GM23338 (cell line): ENCODE results near the gene TMEFF1. TPM values are rescaled to one million over a fixed set of nuclear protein-coding genes. Genes with fewer than 3 reads are reported as not detected.

Experiments used
- ATAC-seq: fragments of 200-7000 bp; cut with Tn5 transposase; 3 replicates; pipeline ENCODE4 v1.9.1; 2020
- DNase-seq: peaks from one replicate; pipeline ENCODE4 v3.0.0-alpha.2; 2015; ENCODE audit warnings: low spot score
- H2AFZ ChIP-seq: fragments of 200-600 bp; sonication (generic); 2 replicates; pipeline ENCODE4 v1.8.0; 2016; ENCODE audit warnings: antibody characterized with exemption, mild to moderate bottlenecking, moderate library complexity
- H3F3A ChIP-seq: fragments of 200-600 bp; sonication (generic); replicated peaks from 2 replicates; pipeline ENCODE4 v1.8.0; 2017; ENCODE audit warnings: antibody characterized with exemption, mixed run types, low read depth
- H3K27ac ChIP-seq: fragments of 200-600 bp; sonication (generic); 2 replicates; pipeline ENCODE4 v1.6.1; 2016; ENCODE audit warnings: low read depth
- H3K27me3 ChIP-seq: fragments of 200-600 bp; sonication (generic); 2 replicates; pipeline ENCODE4 v1.8.0; 2016; ENCODE audit warnings: mild to moderate bottlenecking, mixed run types, moderate library complexity; ENCODE audit not compliant: insufficient read depth
- H3K36me3 ChIP-seq: fragments of 200-600 bp; sonication (generic); 2 replicates; pipeline ENCODE4 v1.8.0; 2016; ENCODE audit warnings: mild to moderate bottlenecking; ENCODE audit not compliant: insufficient read depth
- H3K4me1 ChIP-seq: fragments of 200-600 bp; sonication (generic); 2 replicates; pipeline ENCODE4 v1.8.0; 2016; ENCODE audit warnings: mild to moderate bottlenecking, moderate library complexity; ENCODE audit not compliant: insufficient read depth
- H3K4me2 ChIP-seq: fragments of 200-600 bp; sonication (generic); 2 replicates; pipeline ENCODE4 v1.7.1; 2017; ENCODE audit warnings: mixed run types
- H3K4me3 ChIP-seq: fragments of 200-600 bp; sonication (generic); 2 replicates; pipeline ENCODE4 v1.6.1; 2016; ENCODE audit warnings: mixed run types
- H3K79me2 ChIP-seq: fragments of 200-600 bp; sonication (generic); replicated peaks from 2 replicates; pipeline ENCODE4 v1.8.0; 2017; ENCODE audit warnings: mild to moderate bottlenecking; ENCODE audit not compliant: insufficient read depth
- H3K9me2 ChIP-seq: fragments of 200-600 bp; sonication (generic); 2 replicates; pipeline ENCODE4 v1.8.0; 2017; ENCODE audit not compliant: insufficient read depth
- H4K20me1 ChIP-seq: fragments of 200-600 bp; sonication (generic); replicated peaks from 2 replicates; pipeline ENCODE4 v1.8.0; 2017; ENCODE audit warnings: mild to moderate bottlenecking; ENCODE audit not compliant: insufficient read depth
- H3K27ac Mint-ChIP-seq: 2 replicates; pipeline ENCODE4 v1.8.0; 2020; ENCODE audit warnings: inconsistent platforms, mild to moderate bottlenecking, moderate library complexity, mixed read lengths
- H3K27me3 Mint-ChIP-seq: 3 replicates; pipeline ENCODE4 v1.8.0; 2022; ENCODE audit warnings: low read depth, mild to moderate bottlenecking, moderate library complexity, mixed read lengths, inconsistent platforms; ENCODE audit not compliant: insufficient read depth, poor library complexity
- H3K36me3 Mint-ChIP-seq: 3 replicates; pipeline ENCODE4 v1.8.0; 2021; ENCODE audit warnings: low read depth, mild to moderate bottlenecking, inconsistent platforms, moderate library complexity, mixed read lengths
- H3K4me1 Mint-ChIP-seq: 3 replicates; pipeline ENCODE4 v1.8.0; 2020; ENCODE audit warnings: mild to moderate bottlenecking, inconsistent platforms, mixed read lengths
- H3K4me3 Mint-ChIP-seq: 3 replicates; pipeline ENCODE4 v1.8.0; 2021; ENCODE audit warnings: moderate library complexity, mild to moderate bottlenecking, inconsistent platforms, mixed read lengths
- H3K9me3 Mint-ChIP-seq: 3 replicates; pipeline ENCODE4 v1.8.0; 2020; ENCODE audit warnings: moderate library complexity, mild to moderate bottlenecking, inconsistent platforms, mixed read lengths
- CREB1 ChIP-seq: fragments of 250-450 bp; sonication (Bioruptor Pico); IDR thresholded peaks from 2 replicates; pipeline ENCODE4 v1.5.0; 2020; ENCODE audit warnings: low read depth, mild to moderate bottlenecking, moderate library complexity
- CTCF ChIP-seq, 2 experiments: fragments of 200-600 bp in 1 of 2; sonication (generic) in 1 of 2; conservative IDR thresholded peaks; 2 replicates each; pipeline versions ENCODE4 v1.5.1 to v1.6.1; 2016 to 2017; ENCODE audit warnings: antibody characterized with exemption in 2 of 2, low read depth in 2 of 2, mild to moderate bottlenecking in 2 of 2, moderate library complexity in 1 of 2
- ETS1 ChIP-seq: IDR thresholded peaks from 2 replicates; pipeline ENCODE4 v1.6.1; 2016; ENCODE audit warnings: antibody characterized with exemption
- EZH2 ChIP-seq: fragments of 200-600 bp; sonication (generic); IDR thresholded peaks from one replicate; pipeline ENCODE4 v1.8.0; 2017; ENCODE audit warnings: antibody characterized with exemption, mild to moderate bottlenecking, low read depth; ENCODE audit not compliant: unreplicated experiment
- EZH2phosphoT487 ChIP-seq: fragments of 200-600 bp; sonication (generic); IDR thresholded peaks from one replicate; pipeline ENCODE4 v1.8.1; 2018; ENCODE audit warnings: antibody characterized with exemption; ENCODE audit not compliant: unreplicated experiment
- JUNB ChIP-seq: IDR thresholded peaks from one replicate; pipeline ENCODE4 v1.6.1; 2016; ENCODE audit warnings: antibody characterized with exemption; ENCODE audit not compliant: unreplicated experiment
- NANOG ChIP-seq: IDR thresholded peaks from 2 replicates; pipeline ENCODE4 v1.6.1; 2016; ENCODE audit warnings: antibody characterized with exemption, borderline replicate concordance
- POLR2AphosphoS5 ChIP-seq: IDR thresholded peaks from 2 replicates; pipeline ENCODE4 v1.6.1; 2016; ENCODE audit warnings: antibody characterized with exemption, low read depth
- REST ChIP-seq: IDR thresholded peaks from one replicate; pipeline ENCODE4 v1.6.1; 2018; ENCODE audit warnings: antibody characterized with exemption; ENCODE audit not compliant: unreplicated experiment
- STAT1 ChIP-seq: IDR thresholded peaks from one replicate; pipeline ENCODE4 v1.6.1; 2016; ENCODE audit warnings: antibody characterized with exemption; ENCODE audit not compliant: unreplicated experiment
- ZNF114 ChIP-seq: fragments of 250-450 bp; sonication (Bioruptor Pico); IDR thresholded peaks from 2 replicates; pipeline ENCODE4 v1.5.0; 2020; ENCODE audit warnings: mild to moderate bottlenecking, moderate library complexity
- ZNF331 ChIP-seq: fragments of 250-450 bp; sonication (Bioruptor Pico); IDR thresholded peaks from 2 replicates; pipeline ENCODE4 v1.5.0; 2020; ENCODE audit warnings: low read depth, mild to moderate bottlenecking, moderate library complexity
- ZNF462 ChIP-seq: fragments of 250-450 bp; sonication (Bioruptor Pico); IDR thresholded peaks from 2 replicates; pipeline ENCODE4 v1.5.0; 2020; ENCODE audit warnings: mild to moderate bottlenecking, moderate library complexity
- polyA plus RNA-seq: library from polyadenylated mRNA; unstranded; fragments of >200 nt; fragmentation: Nextera tagmentation; extraction: Ambion mirVana; gene quantifications from 2 replicates; pipeline ENCODE4 v1.2.1, GENCODE V29; 2016
- total RNA-seq: library from RNA; depleted of rRNA; stranded (reverse); fragments of >200 nt; shearing (Covaris generic); gene quantifications from 2 replicates; pipeline ENCODE4 v1.2.3, GENCODE V29; 2014

The TMEFF1 gene
- total and polyA plus RNA-seq, 2 experiments from 2014 or later, result 6.6 to 85.2 TPM

- Histone ChIP-seq H3K4me2 (no peak overlapping the region), H3K27ac (no peak overlapping the region), H3K4me3 (no peak overlapping the region), H2AFZ (no peak overlapping the region), H3K79me2 (no peaks in the 10 kb centered on the region), H3F3A (no peaks in the 10 kb centered on the region; the same call in 1 of the 2 replicates), H4K20me1 (no peaks in the 10 kb centered on the region), H3K4me1 (peaks cover 12% of the 10 kb centered on the region), H3K36me3 (no peaks in the 10 kb centered on the region), H3K27me3 (no peaks in the 10 kb centered on the region), H3K9me2 (no peaks in the 10 kb centered on the region)
- TF ChIP-seq EZH2, result no peak
- no peak for TF ChIP-seq ZNF331 (CRISPR knock-in tag)
- no peak for TF ChIP-seq STAT1
- no peak for TF ChIP-seq ZNF114 (CRISPR knock-in tag)
- TF ChIP-seq JUNB, result no peak
- TF ChIP-seq REST, result no peak
- no peak for TF ChIP-seq ETS1
- no peak for TF ChIP-seq POLR2AphosphoS5
- no peak for TF ChIP-seq EZH2phosphoT487
- no peak for TF ChIP-seq ZNF462 (CRISPR knock-in tag)
- no peak for TF ChIP-seq CTCF (conservative IDR thresholded peaks at IDR 0.05; ENCODE audit: low read depth in 2 of 2)
- TF ChIP-seq NANOG, result no peak
- TF ChIP-seq CREB1 (CRISPR knock-in tag), result no peak
- Mint-ChIP-seq H3K4me3 (no peak overlapping the region), H3K27me3 (peaks cover 12% of the 10 kb centered on the region), H3K36me3 (no peaks in the 10 kb centered on the region; the same call in 2 of the 3 replicates), H3K27ac (no peak overlapping the region), H3K4me1 (peaks cover 41% of the 10 kb centered on the region), H3K9me3 (no peaks in the 10 kb centered on the region; the same call in 2 of the 3 replicates)
- ATAC-seq (no peak), DNase-seq (no peak)
Observed at GRCh38 chr9:100600521-100601079, 127.7 kb downstream of the TMEFF1 start.
